ENCODE measurements around the gene MRPL37. TPM values are rescaled to one million over a fixed set of nuclear protein-coding genes. Genes with fewer than 3 reads are reported as not detected.

MRPL37 gene
- total and polyA plus RNA-seq, 2 of the 4 experiments (the other 2 are of a cell fraction): 42.8 to 132 TPM

- no peak overlapping the region for H4K5ac ChIP-seq (ENCODE audit: low read depth, low read length)
- no peak overlapping the region for H3K23ac ChIP-seq (ENCODE audit: low read depth, low read length)
- TF ChIP-seq MXI1 (IDR thresholded peaks at IDR 0.05; ENCODE audit: borderline replicate concordance, low read depth, low read length) (no peak), NFE2L2 (IDR thresholded peaks at IDR 0.05; ENCODE audit: low read depth, low read length) (no peak), SMC3 (IDR thresholded peaks at IDR 0.05; ENCODE audit: low read depth, low read length) (no peak), RAD21 (IDR thresholded peaks at IDR 0.05; ENCODE audit: low read length) (no peak), RCOR1 (IDR thresholded peaks at IDR 0.05; ENCODE audit: insufficient replicate concordance, low read length) (no peak), FOS (IDR thresholded peaks at IDR 0.05; ENCODE audit: low read depth, low read length) (no peak), RFX5 (IDR thresholded peaks at IDR 0.05; ENCODE audit: low read depth, low read length) (no peak), MAFK (IDR thresholded peaks at IDR 0.05; ENCODE audit: low read depth, low read length) (no peak), MAZ (IDR thresholded peaks at IDR 0.05; ENCODE audit: borderline replicate concordance, low read depth, low read length) (no peak), BHLHE40 (IDR thresholded peaks at IDR 0.05; ENCODE audit: low read depth, low read length) (no peak), CEBPB (IDR thresholded peaks at IDR 0.05; ENCODE audit: low read depth, low read length) (no peak), CHD1 (IDR thresholded peaks at IDR 0.05; ENCODE audit: low read depth, low read length) (no peak), CTCF (conservative IDR thresholded peaks at IDR 0.05; ENCODE audit: low read depth, low read length) (no peak), POLR2A (IDR thresholded peaks at IDR 0.05; ENCODE audit: low read depth, low read length) (no peak)
- TF ChIP-seq, protein P1, sequence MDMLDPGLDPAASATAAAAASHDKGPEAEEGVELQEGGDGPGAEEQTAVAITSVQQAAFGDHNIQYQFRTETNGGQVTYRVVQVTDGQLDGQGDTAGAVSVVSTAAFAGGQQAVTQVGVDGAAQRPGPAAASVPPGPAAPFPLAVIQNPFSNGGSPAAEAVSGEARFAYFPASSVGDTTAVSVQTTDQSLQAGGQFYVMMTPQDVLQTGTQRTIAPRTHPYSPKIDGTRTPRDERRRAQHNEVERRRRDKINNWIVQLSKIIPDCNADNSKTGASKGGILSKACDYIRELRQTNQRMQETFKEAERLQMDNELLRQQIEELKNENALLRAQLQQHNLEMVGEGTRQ (IDR thresholded peaks at IDR 0.05; ENCODE audit: low read depth, low read length): no peak
- TF ChIP-seq, protein P2, sequence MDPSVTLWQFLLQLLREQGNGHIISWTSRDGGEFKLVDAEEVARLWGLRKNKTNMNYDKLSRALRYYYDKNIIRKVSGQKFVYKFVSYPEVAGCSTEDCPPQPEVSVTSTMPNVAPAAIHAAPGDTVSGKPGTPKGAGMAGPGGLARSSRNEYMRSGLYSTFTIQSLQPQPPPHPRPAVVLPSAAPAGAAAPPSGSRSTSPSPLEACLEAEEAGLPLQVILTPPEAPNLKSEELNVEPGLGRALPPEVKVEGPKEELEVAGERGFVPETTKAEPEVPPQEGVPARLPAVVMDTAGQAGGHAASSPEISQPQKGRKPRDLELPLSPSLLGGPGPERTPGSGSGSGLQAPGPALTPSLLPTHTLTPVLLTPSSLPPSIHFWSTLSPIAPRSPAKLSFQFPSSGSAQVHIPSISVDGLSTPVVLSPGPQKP (IDR thresholded peaks at IDR 0.05; ENCODE audit: borderline replicate concordance, low read depth, low read length): no peak
- no peak overlapping the region for H3K56ac ChIP-seq (ENCODE audit: extremely low read depth, insufficient read depth, low read length)
- WGBS, 2 experiments (ENCODE audit: extremely low coverage in 2 of 2, insufficient read length in 1 of 2): no CpG with 5 or more reads among the region's 5 CpGs
- H2BK120ac ChIP-seq (ENCODE audit: low read depth, low read length): no peak overlapping the region
- in situ Hi-C loops (cut with MboI; ENCODE audit: low sequenced_read_pairs): no loop called here
- H3K27me3 ChIP-seq (ENCODE audit: control insufficient read depth, insufficient read depth, low read length): no peaks in the 10 kb centered on the region
- no peak overlapping the region for H2AFZ ChIP-seq (replicated peaks; ENCODE audit: low read length, poor library complexity)
- no peak overlapping the region for H2BK15ac ChIP-seq (ENCODE audit: low read depth, low read length)
- no peak overlapping the region for H2BK5ac ChIP-seq (ENCODE audit: low read depth, low read length, poor library complexity, severe bottlenecking)
- BruUV-seq (replicated peaks): no TSS peak
- no peak overlapping the region for H2AK5ac ChIP-seq (ENCODE audit: low read depth, low read length)
- no peak overlapping the region for H4K91ac ChIP-seq (ENCODE audit: insufficient read depth, low read depth, low read length)
- POLR2A ChIA-PET (ENCODE audit: unreplicated experiment): no interaction called here
- DNase-seq (no peak), ATAC-seq (ENCODE audit: low read depth) (no peak)
- H3K9me1 ChIP-seq (ENCODE audit: insufficient read depth, low read length): peaks cover 8% of the 10 kb centered on the region; the same call in 1 of the 2 replicates
- no peak overlapping the region for H2AK9ac ChIP-seq (replicated peaks; ENCODE audit: low read depth, low read length, poor library complexity)
- H3K9ac ChIP-seq (ENCODE audit: low read depth, low read length): no peak overlapping the region
- H2BK20ac ChIP-seq (ENCODE audit: low read depth, low read length): no peak overlapping the region
- no peak overlapping the region for H4K8ac ChIP-seq (ENCODE audit: low read depth in 2 of 2, low read length in 2 of 2)
- no peaks in the 10 kb centered on the region for H4K20me1 ChIP-seq (ENCODE audit: insufficient read depth, low read length)
- no peaks in the 10 kb centered on the region for H3K4me1 ChIP-seq (ENCODE audit: control insufficient read depth, insufficient read depth, low read length)
- H3K79me1 ChIP-seq (ENCODE audit: low read depth in 1 of 2, low read length in 2 of 2): peaks cover 4% of the 10 kb centered on the region in 2 experiments; a peak in 2 of 4 replicates
- H3K36me3 ChIP-seq (ENCODE audit: control insufficient read depth, insufficient read depth, low read length): peaks cover 61% of the 10 kb centered on the region
- CTCF ChIA-PET: no interaction called here
- H3K4ac ChIP-seq (ENCODE audit: low read depth, low read length): no peak overlapping the region
- no peak overlapping the region for H3K4me3 ChIP-seq (ENCODE audit: insufficient read depth, low read depth, low read length)
- dilution Hi-C loops (cut with HindIII; ENCODE audit: low sequenced_read_pairs, unreplicated experiment): no loop called here
- H3K4me2 ChIP-seq (ENCODE audit: low read depth, low read length): no peak overlapping the region
- no peak overlapping the region for H3K14ac ChIP-seq (replicated peaks; ENCODE audit: low read depth, low read length)
- intact Hi-C loops (cut with micrococcal nuclease): no loop called here
- no peak overlapping the region for H3K18ac ChIP-seq (ENCODE audit: low read depth, low read length)
- H3K27ac ChIP-seq (ENCODE audit: insufficient read depth, low read length): no peak overlapping the region
- H3K9me3 ChIP-seq (ENCODE audit: control insufficient read depth, insufficient read depth, low read length): no peaks in the 10 kb centered on the region
Measured at GRCh38 chr1:54239035-54239383, 39.0 kb downstream of the MRPL37 start.

All from IMR-90 (cell line).